Natural killer cell (primary cell): Measurements from ENCODE around the gene PHF20. TPM values are rescaled to one million over a fixed set of nuclear protein-coding genes. Genes with fewer than 3 reads are reported as not detected.
"Not testable (repeated sequence)": the region's sequence is repeated elsewhere in the genome, so short reads cannot be mapped to it uniquely, and the experiment has no call there.

Experiments used
- ATAC-seq, 3 donors: fragments of 150-1000 bp in 2 of 3; fragments of 200-7000 bp in 1 of 3; cut with Tn5 transposase; 1 replicate in 1 of 3; 2 replicates in 2 of 3; pipeline ENCODE4 v1.10.0; 2021; ENCODE audit warnings: mild to moderate bottlenecking in 2 of 3, moderate library complexity in 2 of 3
- DNase-seq, 2 donors: peaks; one replicate each; pipeline versions ENCODE4 v3.0.0 to v3.0.0-alpha.2; 2013 to 2021; ENCODE audit warnings: mixed read lengths in 1 of 2
- H3K27ac ChIP-seq: one replicate; pipeline ENCODE4 v1.5.1; 2013; ENCODE audit warnings: mild to moderate bottlenecking, low read length
- H3K27me3 ChIP-seq: one replicate; pipeline ENCODE4 v1.6.1; 2013; ENCODE audit warnings: low read length; ENCODE audit not compliant: control insufficient read depth, insufficient read depth
- H3K36me3 ChIP-seq: one replicate; pipeline ENCODE4 v1.6.1; 2013; ENCODE audit warnings: low read length; ENCODE audit not compliant: control insufficient read depth, insufficient read depth
- H3K4me1 ChIP-seq: one replicate; pipeline ENCODE4 v1.6.1; 2013; ENCODE audit warnings: low read length; ENCODE audit not compliant: control insufficient read depth, insufficient read depth
- H3K4me3 ChIP-seq: one replicate; pipeline ENCODE4 v1.5.1; 2013; ENCODE audit warnings: low read length
- H3K9me3 ChIP-seq: one replicate; pipeline ENCODE4 v1.6.1; 2013; ENCODE audit warnings: low read length; ENCODE audit not compliant: control insufficient read depth, insufficient read depth
- H3K27ac Mint-ChIP-seq, 2 donors: one replicate each; pipeline ENCODE4 v1.8.0; 2022; ENCODE audit warnings: mild to moderate bottlenecking in 2 of 2, mixed read lengths in 2 of 2, moderate library complexity in 1 of 2
- H3K27me3 Mint-ChIP-seq, 2 donors: one replicate each; pipeline ENCODE4 v1.8.0; 2022; ENCODE audit warnings: low read depth in 2 of 2, mixed read lengths in 2 of 2
- H3K36me3 Mint-ChIP-seq: one replicate; pipeline ENCODE4 v1.8.0; 2022; ENCODE audit warnings: mixed read lengths
- H3K4me1 Mint-ChIP-seq, 2 donors: one replicate each; pipeline ENCODE4 v1.8.0; 2022; ENCODE audit warnings: mixed read lengths in 2 of 2
- H3K4me3 Mint-ChIP-seq: one replicate; pipeline ENCODE4 v1.8.0; 2022; ENCODE audit warnings: mild to moderate bottlenecking, moderate library complexity, mixed read lengths
- H3K9me3 Mint-ChIP-seq, 2 donors: one replicate each; pipeline ENCODE4 v1.8.0; 2022; ENCODE audit warnings: mixed read lengths in 2 of 2
- WGBS: methylation state at CpG from one replicate; pipeline ENCODE4 v1.1.7; 2013; ENCODE audit warnings: missing lambda C conversion rate; ENCODE audit not compliant: insufficient coverage; 5-methylcytosine and 5-hydroxymethylcytosine counted together
- intact Hi-C: fragments of 100-400 bp; cut with micrococcal nuclease; formaldehyde crosslinking; loops from one replicate; pipeline ENCODE4 v1.14.2; 2022
- total RNA-seq, 4 donors: library from RNA; stranded (reverse); fragments of 120-200 nt in 1 of 4; gene quantifications; one replicate each; pipeline versions ENCODE4 v1.2.3 to v1.2.4, GENCODE V29; 2013 to 2022
- TF ChIP-seq, protein P1 (sequence below): fragments of 200-600 bp; IDR thresholded peaks from one replicate; pipeline ENCODE4 v1.8.0; 2022; ENCODE audit warnings: antibody characterized with exemption

PHF20 gene
- total RNA-seq, 3 donors from 2014 or later (not counting 1 experiment from before 2014, with no cell fraction given) = 151 to 165 (median 161) TPM

DNA sequence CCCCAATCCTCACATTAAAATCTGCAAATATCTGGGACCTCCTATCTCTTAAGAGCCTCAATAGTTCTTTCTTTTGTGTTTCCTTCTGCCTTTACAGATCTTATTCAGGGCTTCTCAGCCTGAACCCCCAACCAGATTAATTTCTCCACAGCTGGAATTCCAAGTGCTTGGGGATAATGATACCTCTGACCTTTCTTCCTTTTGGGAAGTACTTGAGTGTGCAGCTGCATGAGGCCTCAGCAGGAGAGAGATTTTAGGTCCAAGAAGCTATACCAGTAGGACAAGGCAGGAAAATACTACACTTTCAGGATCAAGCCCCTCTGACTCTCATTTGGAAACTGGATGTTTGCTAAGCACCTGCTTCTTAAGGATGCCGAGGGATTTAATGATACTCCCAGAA is 2.6 kb downstream of the PHF20 start:
- intact Hi-C loops = loop anchor here (10.0 kb wide), 1 partner anchor 50 kb away; no protein-coding TSS in a partner anchor

DNA sequence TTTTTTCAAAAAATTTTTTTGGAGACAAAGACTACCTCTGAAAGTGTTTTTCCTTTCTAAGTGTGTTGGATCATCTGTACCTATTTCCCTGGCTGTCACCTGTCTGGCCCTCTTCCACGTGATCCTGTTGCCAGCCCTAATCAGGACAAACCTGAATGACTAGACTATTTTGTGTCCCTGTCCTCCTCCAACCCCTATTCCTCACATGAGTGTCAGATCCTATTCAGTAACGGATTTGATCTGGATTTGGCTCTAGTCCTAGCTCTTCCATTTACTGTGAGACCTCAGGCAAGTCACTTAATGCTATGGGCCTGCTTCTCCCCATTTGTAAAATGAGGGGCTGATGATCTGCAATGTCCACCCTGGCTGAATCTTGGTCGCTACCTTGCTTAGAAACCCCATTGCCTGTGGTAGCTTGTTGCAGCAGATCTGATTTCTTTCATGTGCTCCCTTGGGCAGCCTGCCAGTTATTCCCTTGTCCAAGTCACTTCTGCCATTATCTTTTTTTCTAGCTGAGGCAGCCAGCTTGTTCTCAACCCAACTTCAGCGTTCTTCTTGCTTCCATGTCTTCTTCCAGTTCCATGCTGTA is 4.8 kb downstream of the PHF20 start:
- WGBS = 95% methylated on average over 4 of the region's 4 CpGs
- Histone ChIP-seq H3K4me3 (no peak overlapping the region), H3K9me3 (no peaks in the 10 kb centered on the region), H3K36me3 (peaks cover 8% of the 10 kb centered on the region), H3K4me1 (peaks cover 28% of the 10 kb centered on the region), H3K27me3 (no peaks in the 10 kb centered on the region), H3K27ac (no peak overlapping the region)
- peaks cover 7% of the 10 kb centered on the region for H3K36me3 Mint-ChIP-seq
- intact Hi-C loops = loop anchor here (10.0 kb wide), 1 partner anchor 52 kb away; no protein-coding TSS in a partner anchor
- no peaks in the 10 kb centered on the region for H3K27me3 Mint-ChIP-seq
- TF ChIP-seq, protein P1, sequence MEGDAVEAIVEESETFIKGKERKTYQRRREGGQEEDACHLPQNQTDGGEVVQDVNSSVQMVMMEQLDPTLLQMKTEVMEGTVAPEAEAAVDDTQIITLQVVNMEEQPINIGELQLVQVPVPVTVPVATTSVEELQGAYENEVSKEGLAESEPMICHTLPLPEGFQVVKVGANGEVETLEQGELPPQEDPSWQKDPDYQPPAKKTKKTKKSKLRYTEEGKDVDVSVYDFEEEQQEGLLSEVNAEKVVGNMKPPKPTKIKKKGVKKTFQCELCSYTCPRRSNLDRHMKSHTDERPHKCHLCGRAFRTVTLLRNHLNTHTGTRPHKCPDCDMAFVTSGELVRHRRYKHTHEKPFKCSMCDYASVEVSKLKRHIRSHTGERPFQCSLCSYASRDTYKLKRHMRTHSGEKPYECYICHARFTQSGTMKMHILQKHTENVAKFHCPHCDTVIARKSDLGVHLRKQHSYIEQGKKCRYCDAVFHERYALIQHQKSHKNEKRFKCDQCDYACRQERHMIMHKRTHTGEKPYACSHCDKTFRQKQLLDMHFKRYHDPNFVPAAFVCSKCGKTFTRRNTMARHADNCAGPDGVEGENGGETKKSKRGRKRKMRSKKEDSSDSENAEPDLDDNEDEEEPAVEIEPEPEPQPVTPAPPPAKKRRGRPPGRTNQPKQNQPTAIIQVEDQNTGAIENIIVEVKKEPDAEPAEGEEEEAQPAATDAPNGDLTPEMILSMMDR = no peak
- no peaks in the 10 kb centered on the region for H3K9me3 Mint-ChIP-seq
- DNase-seq = peak in 1 of 2 donors; percentile 30
- peak overlapping the region; percentile 28 for H3K4me3 Mint-ChIP-seq
- H3K27ac Mint-ChIP-seq = peak overlapping the region; percentile 72 to 75
- H3K4me1 Mint-ChIP-seq = peaks cover 46 to 49% of the 10 kb centered on the region in 2 donors
- no peak for ATAC-seq

More for the DNA sequence above, 2.6 kb downstream of the PHF20 start:
- H3K9me3 Mint-ChIP-seq = no peaks in the 10 kb centered on the region
- H3K27ac Mint-ChIP-seq = peak overlapping the region; percentile 98 to 100
- H3K27me3 Mint-ChIP-seq = no peaks in the 10 kb centered on the region
- 100% methylated on average over 1 of the region's 1 CpG for WGBS
- H3K4me1 Mint-ChIP-seq = peaks cover 55 to 59% of the 10 kb centered on the region in 2 donors
- peaks cover 7% of the 10 kb centered on the region for H3K36me3 Mint-ChIP-seq
- DNase-seq (no peak), ATAC-seq (no peak)
- Histone ChIP-seq H3K27ac (no peak overlapping the region), H3K4me3 (no peak overlapping the region), H3K9me3 (no peaks in the 10 kb centered on the region), H3K27me3 (no peaks in the 10 kb centered on the region), H3K36me3 (peaks cover 6% of the 10 kb centered on the region), H3K4me1 (peaks cover 50% of the 10 kb centered on the region)
- TF ChIP-seq, protein P1 = no peak
- H3K4me3 Mint-ChIP-seq = peak overlapping the region; percentile 96

DNA sequence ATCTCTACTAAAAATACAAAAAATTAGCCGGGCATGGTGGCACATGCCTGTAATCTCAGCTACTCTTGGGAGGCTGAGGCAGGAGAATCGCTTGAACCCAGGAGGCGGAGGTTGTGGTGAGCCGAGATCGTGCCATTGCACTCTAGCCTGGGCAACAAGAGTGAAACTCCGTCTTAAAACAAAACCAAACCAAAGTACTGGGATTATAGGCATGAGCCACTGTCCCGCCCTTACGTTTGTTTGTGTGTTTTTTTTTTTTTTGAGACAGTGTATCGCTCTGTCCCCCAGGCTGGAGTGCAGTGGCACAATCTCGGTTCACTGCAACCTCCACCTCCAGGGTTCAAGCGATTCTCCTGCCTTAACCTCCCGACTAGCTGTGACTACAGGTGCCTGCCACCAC is 12.0 kb downstream of the PHF20 start:
- WGBS = 94% methylated on average over 10 of the region's 12 CpGs
- ATAC-seq, H3K4me3 ChIP-seq, H3K4me1 ChIP-seq, H3K27me3 ChIP-seq, H3K36me3 Mint-ChIP-seq, intact Hi-C loops, H3K4me1 Mint-ChIP-seq, DNase-seq, H3K27me3 Mint-ChIP-seq, H3K27ac ChIP-seq, H3K27ac Mint-ChIP-seq, H3K4me3 Mint-ChIP-seq, H3K9me3 Mint-ChIP-seq, H3K9me3 ChIP-seq: not testable (repeated sequence)
- H3K36me3 ChIP-seq = peaks cover 15% of the 10 kb centered on the region

DNA sequence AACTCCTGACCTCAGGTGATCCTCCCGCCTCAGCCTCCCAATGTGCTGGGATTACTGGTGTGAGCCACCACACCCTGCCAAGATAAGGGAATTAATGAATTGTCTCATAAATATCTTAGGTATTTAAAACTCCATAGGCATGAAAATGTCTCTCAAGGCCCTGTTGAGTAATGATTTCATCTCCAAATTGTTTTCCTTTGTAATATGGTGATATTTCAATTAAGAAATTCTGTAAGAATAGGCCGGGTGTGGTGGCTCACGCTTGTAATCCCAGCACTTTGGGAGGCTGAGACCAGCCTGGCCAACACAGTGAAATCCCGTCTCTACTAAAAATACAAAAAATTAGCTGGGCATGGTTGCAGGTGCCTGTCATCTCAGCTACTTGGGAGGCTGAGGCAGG is 13.7 kb downstream of the PHF20 start:
- H3K4me3 ChIP-seq, H3K9me3 ChIP-seq, H3K27me3 ChIP-seq, H3K4me1 ChIP-seq, H3K27ac ChIP-seq, ATAC-seq, DNase-seq, H3K9me3 Mint-ChIP-seq, H3K4me3 Mint-ChIP-seq, H3K27ac Mint-ChIP-seq, H3K36me3 Mint-ChIP-seq, H3K27me3 Mint-ChIP-seq, H3K4me1 Mint-ChIP-seq, intact Hi-C loops: not testable (repeated sequence)
- peaks cover 13% of the 10 kb centered on the region for H3K36me3 ChIP-seq
- 96% methylated on average over 3 of the region's 4 CpGs for WGBS
